Measurements from ENCODE around the gene RYR1. TPM values are rescaled to one million over a fixed set of nuclear protein-coding genes. Genes with fewer than 3 reads are reported as not detected.
A peak's percentile ranks its signal among the peaks of the same experiment; 100 is the strongest.
"Not testable (repeated sequence)": the region's sequence is repeated elsewhere in the genome, so short reads cannot be mapped to it uniquely, and the experiment has no call there.

The RYR1 gene
- total and polyA plus RNA-seq, 8 donors = 1.5 to 5.8 (median 3.6) TPM

DNA sequence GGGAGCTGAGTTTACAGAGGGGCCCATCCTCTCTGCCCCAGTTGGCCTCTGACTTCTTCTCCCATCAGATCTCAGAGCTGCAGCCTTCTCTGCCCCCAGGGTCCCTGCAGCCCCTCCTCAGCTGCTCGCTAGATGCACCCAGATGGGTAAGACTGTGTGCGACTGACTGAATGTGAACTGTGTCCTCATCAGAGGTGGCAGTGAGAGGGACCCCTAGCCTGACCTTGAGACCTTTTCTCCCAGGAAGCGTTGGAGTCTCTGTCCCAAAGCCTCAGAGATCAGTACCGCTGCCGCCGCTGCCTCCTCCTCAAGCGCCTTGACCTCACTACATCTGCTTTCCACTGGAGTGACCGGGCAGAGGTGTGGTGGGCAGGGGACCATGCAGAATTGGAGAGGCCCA is 28.2 kb upstream of the RYR1 start:
- ATAC-seq = no peak
- H3K9me3 ChIP-seq = no peaks in the 10 kb centered on the region
- no peak overlapping the region for H3K4me3 ChIP-seq
- DNase-seq = no peak
- H3K4me1 ChIP-seq = peaks cover 0 to 13% of the 10 kb centered on the region in 2 donors
- H3K27me3 ChIP-seq = peaks cover 0 to 7% of the 10 kb centered on the region in 2 donors
- H3K27ac ChIP-seq = no peak overlapping the region
- intact Hi-C loops (cut with DNase I) = loop anchor here in 1 of 2 donors (10.0 kb wide), 1 partner anchor 210 kb away; the partner anchor contains the start of genes EIF3K and MAP4K1
- peaks cover 0 to 53% of the 10 kb centered on the region in 2 donors for H3K36me3 ChIP-seq
- no peak for TF ChIP-seq CTCF (IDR thresholded peaks at IDR 0.05)

GRCh38 chr19:38409631-38410133 is 23.8 kb upstream of the RYR1 start:
- intact Hi-C loops (cut with DNase I) = loop anchor here in 1 of 2 donors (10.0 kb wide), 1 partner anchor 205 kb away; the partner anchor contains the start of genes EIF3K and MAP4K1
- TF ChIP-seq CTCF (IDR thresholded peaks at IDR 0.05) = no peak
- peak; percentile 15 for ATAC-seq

DNA sequence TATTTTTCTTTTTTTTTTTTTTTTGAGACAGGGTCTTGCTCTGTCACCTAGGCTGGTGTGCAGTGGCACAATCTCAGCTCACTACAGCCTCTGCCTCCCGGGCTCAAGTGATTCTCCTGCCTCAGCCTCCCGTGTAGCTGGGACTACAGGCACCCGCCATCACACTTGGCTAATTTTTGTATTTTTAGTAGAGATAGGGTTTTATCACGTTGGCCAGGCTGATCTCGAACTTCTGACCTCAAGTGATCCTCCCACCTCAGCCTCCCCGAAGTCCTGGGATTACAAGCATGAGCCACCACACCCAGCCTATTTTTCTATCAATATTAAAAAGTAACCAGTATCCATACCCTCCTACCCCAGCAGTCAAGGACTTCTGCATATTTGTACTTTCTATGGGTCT is 23.1 kb upstream of the RYR1 start:
- H3K9me3 ChIP-seq; H3K27me3 ChIP-seq; H3K4me3 ChIP-seq; ATAC-seq; H3K27ac ChIP-seq; H3K4me1 ChIP-seq; intact Hi-C loops (cut with DNase I): not testable (repeated sequence)
- H3K36me3 ChIP-seq = peaks cover 0 to 92% of the 10 kb centered on the region in 2 donors
- DNase-seq = peak in 1 of 4 donors; percentile 12

More at GRCh38 chr19:38409631-38410133, 23.8 kb upstream of the RYR1 start:
- Histone ChIP-seq H3K4me3 (no peak overlapping the region), H3K27ac (peak overlapping the region in 1 of 2 donors; percentile 1), H3K9me3 (no peaks in the 10 kb centered on the region), H3K4me1 (no peaks in the 10 kb centered on the region), H3K27me3 (no peaks in the 10 kb centered on the region), H3K36me3 (peaks cover 0 to 92% of the 10 kb centered on the region in 2 donors)
- DNase-seq = peak in 1 of 4 donors; percentile 27

DNA sequence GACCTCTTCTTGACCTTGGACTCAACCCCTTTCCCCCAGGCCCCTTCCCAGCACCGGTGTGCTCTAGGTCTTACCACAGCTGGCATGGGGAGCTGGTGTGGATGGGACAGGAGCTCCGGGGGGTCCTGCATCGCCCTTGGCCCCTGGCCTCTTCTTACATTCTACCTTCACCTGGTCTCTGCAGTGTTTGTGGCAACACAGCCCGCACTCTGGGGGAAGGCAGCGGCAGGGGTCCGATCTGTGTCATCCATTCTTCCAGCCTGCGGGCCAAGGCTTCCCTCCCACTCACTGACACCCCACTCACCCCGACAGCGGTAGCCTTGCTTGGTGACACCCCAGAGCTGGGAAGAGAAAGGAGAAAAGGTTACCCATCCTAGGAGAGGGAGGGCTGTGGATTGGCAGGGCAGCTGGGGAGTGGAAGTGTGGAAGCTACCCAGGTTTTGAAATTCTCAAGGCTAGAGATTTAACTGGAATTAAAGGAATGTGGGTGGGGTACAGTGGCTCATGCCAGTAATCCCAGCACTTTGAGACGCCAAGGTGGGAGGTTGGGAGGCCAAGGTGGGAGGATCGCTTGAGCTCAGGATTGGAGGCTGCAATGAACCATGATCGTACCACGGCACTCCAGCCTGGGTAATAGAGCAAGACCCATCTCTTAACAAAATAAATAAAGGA is 22.3 kb upstream of the RYR1 start:
- H3K9me3 ChIP-seq = no peaks in the 10 kb centered on the region
- peak in 1 of 4 donors; percentile 1 for DNase-seq
- H3K4me3 ChIP-seq = no peak overlapping the region
- intact Hi-C loops (cut with DNase I) = no loop called here
- no peak for TF ChIP-seq CTCF (IDR thresholded peaks at IDR 0.05)
- no peak for ATAC-seq
- peaks cover 0 to 89% of the 10 kb centered on the region in 2 donors for H3K36me3 ChIP-seq
- no peaks in the 10 kb centered on the region for H3K4me1 ChIP-seq
- H3K27ac ChIP-seq = no peak overlapping the region
- H3K27me3 ChIP-seq = no peaks in the 10 kb centered on the region

DNA sequence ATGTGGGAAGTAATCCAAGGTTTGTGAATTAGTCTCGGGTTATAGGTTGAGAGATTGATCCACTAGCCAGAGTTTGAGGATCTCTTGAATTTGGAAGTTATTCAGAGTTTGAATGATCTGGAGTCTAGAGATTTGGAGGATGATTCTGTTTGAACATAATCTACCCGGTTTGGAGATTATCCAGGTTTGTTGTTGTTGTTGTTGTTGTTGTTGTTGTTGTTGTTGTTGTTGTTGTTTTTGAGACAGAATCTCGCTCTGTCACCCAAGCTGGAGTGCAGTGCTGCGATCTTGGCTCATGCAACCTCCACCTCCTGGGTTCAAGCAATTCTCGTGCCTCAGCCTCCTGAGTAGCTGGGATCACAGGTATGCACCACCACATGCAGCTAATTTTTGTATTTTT is 21.6 kb upstream of the RYR1 start:
- ATAC-seq; DNase-seq; H3K27me3 ChIP-seq; H3K9me3 ChIP-seq; H3K4me3 ChIP-seq; H3K4me1 ChIP-seq; intact Hi-C loops (cut with DNase I); H3K27ac ChIP-seq: not testable (repeated sequence)
- peaks cover 0 to 82% of the 10 kb centered on the region in 2 donors for H3K36me3 ChIP-seq

- Histone ChIP-seq H3K4me3 (no peak overlapping the region), H3K36me3 (peaks cover 0 to 76% of the 10 kb centered on the region in 2 donors), H3K27ac (no peak overlapping the region), H3K9me3 (no peaks in the 10 kb centered on the region), H3K27me3 (no peaks in the 10 kb centered on the region), H3K4me1 (peaks cover 2 to 7% of the 10 kb centered on the region in 2 donors)
- intact Hi-C loops (cut with DNase I) = no loop called here
- no peak for ATAC-seq
- TF ChIP-seq CTCF (IDR thresholded peaks at IDR 0.05) = no peak
- DNase-seq = no peak
Measured at GRCh38 chr19:38412491-38412890, 21.0 kb upstream of the RYR1 start.

Measured in left lung (tissue), 10 donors.